GM10248 (cell line): ENCODE data around the gene RBBP6.
A peak's percentile ranks its signal among the peaks of the same experiment; 100 is the strongest.
"Not testable (repeated sequence)": the region's sequence is repeated elsewhere in the genome, so short reads cannot be mapped to it uniquely, and the experiment has no call there.

Source experiments
- CTCF ChIA-PET: fragments of 300-600 bp; sonication (Branson Sonifier 250); formaldehyde crosslinking; extraction: SDS; loops from one replicate; lab custom pipeline; 2021; ENCODE audit warnings: antibody characterized with exemption; lab: Yijun Ruan, JAX
- POLR2A ChIA-PET: fragments of 350-650 bp; sonication (Branson Sonifier 250); formaldehyde crosslinking; extraction: SDS; loops from one replicate; lab custom pipeline; 2020; ENCODE audit warnings: antibody characterized with exemption; lab: Yijun Ruan, JAX
- DNase-seq: peaks from one replicate; pipeline ENCODE4 v3.0.0; 2012; ENCODE audit errors: extremely low spot score
- CTCF ChIP-seq: IDR thresholded peaks from 2 replicates; pipeline ENCODE4 v1.5.1; 2012; ENCODE audit warnings: mild to moderate bottlenecking, low read depth; ENCODE audit errors: extremely low read depth, missing control alignments, control extremely low read depth

Gene RBBP6

DNA sequence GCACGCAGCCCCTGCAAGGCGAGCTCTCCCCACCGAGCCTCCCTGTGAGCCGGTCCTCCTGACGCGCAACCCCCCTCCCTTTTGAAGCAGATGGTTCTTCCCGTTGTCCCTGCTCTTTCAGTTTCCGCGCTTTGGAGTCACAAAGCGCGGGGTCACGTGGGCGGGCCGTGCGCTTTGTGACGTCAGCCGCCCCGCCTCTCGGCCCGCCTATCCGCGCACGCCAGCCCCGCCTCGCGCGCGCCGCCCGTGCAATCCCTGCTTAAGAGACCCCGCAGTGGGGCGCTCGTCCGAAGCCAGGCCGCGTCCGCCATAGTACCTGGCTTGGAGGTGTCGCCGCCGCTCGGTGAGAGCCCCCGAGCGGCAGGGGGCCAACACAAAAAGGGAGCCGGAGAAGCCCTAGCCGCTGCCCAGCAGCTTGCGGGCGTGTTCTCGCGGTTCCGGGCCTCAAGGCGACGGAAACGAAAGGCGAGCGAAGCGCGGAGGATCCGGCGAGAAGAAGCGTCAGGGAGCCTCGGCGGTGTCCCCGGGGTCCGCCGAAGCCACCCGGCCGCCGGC, at the start of gene RBBP6:
Gene RBBP6, plus strand, starts transcription at position 272 of the 555 bp plus-strand sequence. CDS start 1,061 bp downstream, outside the sequence.
- POLR2A ChIA-PET: no interaction called here
- DNase-seq: peak; percentile 93
- CTCF ChIA-PET: interaction anchor here (0.8 to 4.2 kb wide), 10 partner anchors 11 to 406 kb away, joined by 3 to 20 read pairs (median 3); no protein-coding TSS in a partner anchor
- peak; percentile 40 for TF ChIP-seq CTCF

DNA sequence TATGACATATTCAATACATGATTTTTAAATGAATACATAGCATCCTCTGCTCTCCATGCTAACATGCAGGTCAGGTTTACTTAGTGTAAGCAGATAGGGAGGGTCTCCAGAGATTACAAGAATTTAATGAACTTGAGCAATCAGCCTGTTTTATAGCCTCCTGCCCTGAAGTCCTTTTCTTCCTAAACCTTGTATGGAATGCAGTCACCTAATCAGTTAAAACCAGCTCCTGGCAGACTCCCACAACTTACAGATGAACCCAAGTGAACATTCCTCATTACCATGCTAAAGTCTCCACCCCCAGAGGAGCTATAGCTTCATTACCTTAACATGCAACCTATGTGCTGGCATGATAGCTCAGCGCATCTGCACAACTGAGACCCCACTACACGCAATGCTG, 48.5 kb upstream of the RBBP6 start:
- ChIA-PET POLR2A (no interaction called here), CTCF (interaction anchor here (1.6 to 2.7 kb wide), 3 partner anchors 10 to 238 kb away, joined by 4 to 8 read pairs (median 7); no protein-coding TSS in a partner anchor)
- DNase-seq: no peak
- TF ChIP-seq CTCF: no peak

- ChIA-PET POLR2A (no interaction called here), CTCF (interaction anchor here (0.6 to 2.7 kb wide), 4 partner anchors 10 to 705 kb away, joined by 3 to 8 read pairs (median 6); no protein-coding TSS in a partner anchor)
- DNase-seq: no peak
- no peak for TF ChIP-seq CTCF
Observed at GRCh38 chr16:24491731-24492130, 47.6 kb upstream of the RBBP6 start.

DNA sequence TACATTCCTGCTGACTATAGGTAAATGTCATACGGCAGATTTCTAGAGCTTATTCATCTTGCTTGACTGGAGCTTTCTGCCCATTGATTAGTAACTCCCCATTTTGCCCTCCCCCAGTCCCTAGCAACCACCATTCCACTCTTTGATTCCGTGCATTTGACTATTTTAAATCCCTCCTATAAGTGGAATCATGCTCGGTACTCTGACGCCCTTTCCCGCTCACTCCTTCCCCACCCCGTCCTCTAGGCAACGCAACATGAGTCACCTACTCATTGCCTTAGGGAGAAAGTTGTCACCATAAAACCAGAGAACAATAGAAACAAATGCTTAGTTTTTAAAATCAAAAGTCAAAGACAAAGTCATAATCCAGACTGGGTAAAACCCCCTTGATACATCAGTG, 45.5 kb upstream of the RBBP6 start:
- POLR2A ChIA-PET: no interaction called here
- no peak for TF ChIP-seq CTCF
- no peak for DNase-seq
- CTCF ChIA-PET: interaction anchor here (0.9 to 2.5 kb wide), 3 partner anchors 11 to 23 kb away, joined by 3 to 24 read pairs (median 3); no protein-coding TSS in a partner anchor

GRCh38 chr16:24495207-24495606, 44.2 kb upstream of the RBBP6 start:
- DNase-seq, POLR2A ChIA-PET: not testable (repeated sequence)
- CTCF ChIA-PET: interaction anchor here (0.8 to 2.5 kb wide), 4 partner anchors 9 to 242 kb away, joined by 3 to 24 read pairs (median 3); no protein-coding TSS in a partner anchor

GRCh38 chr16:24497440-24497839, 41.9 kb upstream of the RBBP6 start:
- DNase-seq: no peak
- CTCF ChIA-PET: interaction anchor here (0.6 to 1.4 kb wide), 2 partner anchors 131 to 455 kb away, joined by 3 to 4 read pairs; no protein-coding TSS in a partner anchor
- POLR2A ChIA-PET: no interaction called here
- TF ChIP-seq CTCF: no peak

GRCh38 chr16:24499193-24499814, 40.1 kb upstream of the RBBP6 start:
- ChIA-PET POLR2A (no interaction called here), CTCF (interaction anchor here (1.0 to 2.4 kb wide), 5 partner anchors 18 to 698 kb away, joined by 3 to 7 read pairs (median 4); no protein-coding TSS in a partner anchor)
- DNase-seq: peak; percentile 47

More at GRCh38 chr16:24499193-24499814, 40.1 kb upstream of the RBBP6 start:
- peak; percentile 41 for TF ChIP-seq CTCF
